Measurements from ENCODE around the gene EFCAB11.

Gene EFCAB11

DNA sequence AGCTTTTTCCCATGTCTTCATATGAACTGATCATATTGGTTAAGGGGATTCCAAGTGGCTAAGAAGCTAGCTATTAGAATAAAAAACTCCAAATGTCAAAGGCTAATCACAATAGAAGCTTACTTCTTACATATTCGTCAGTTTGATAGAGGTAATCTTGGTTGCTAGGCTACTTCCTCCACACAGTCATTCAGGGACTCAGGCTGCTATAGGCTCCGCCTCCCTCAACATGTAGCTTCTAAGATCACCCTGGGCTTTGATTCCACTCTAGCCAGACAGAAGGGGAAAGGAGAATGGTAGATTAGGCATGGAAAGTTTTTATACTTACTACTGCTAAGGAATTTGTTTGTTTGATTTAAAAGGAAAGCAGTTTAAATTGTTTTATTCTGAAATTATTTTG is 207.9 kb downstream of the EFCAB11 start:
- TF ChIP-seq ESRRG (CRISPR knock-in tag; IDR thresholded peaks at IDR 0.05): no peak
- TF ChIP-seq GLIS3 (CRISPR knock-in tag; IDR thresholded peaks at IDR 0.05): no peak
- TF ChIP-seq ZFP3 (CRISPR knock-in tag; IDR thresholded peaks at IDR 0.05): no peak
- TF ChIP-seq ZNF70 (CRISPR knock-in tag; IDR thresholded peaks at IDR 0.05): no peak
- TF ChIP-seq ZNF8 (CRISPR knock-in tag; IDR thresholded peaks at IDR 0.05): no peak
- no peak for TF ChIP-seq ISL1 (CRISPR knock-in tag; IDR thresholded peaks at IDR 0.05)
- TF ChIP-seq, protein P1, sequence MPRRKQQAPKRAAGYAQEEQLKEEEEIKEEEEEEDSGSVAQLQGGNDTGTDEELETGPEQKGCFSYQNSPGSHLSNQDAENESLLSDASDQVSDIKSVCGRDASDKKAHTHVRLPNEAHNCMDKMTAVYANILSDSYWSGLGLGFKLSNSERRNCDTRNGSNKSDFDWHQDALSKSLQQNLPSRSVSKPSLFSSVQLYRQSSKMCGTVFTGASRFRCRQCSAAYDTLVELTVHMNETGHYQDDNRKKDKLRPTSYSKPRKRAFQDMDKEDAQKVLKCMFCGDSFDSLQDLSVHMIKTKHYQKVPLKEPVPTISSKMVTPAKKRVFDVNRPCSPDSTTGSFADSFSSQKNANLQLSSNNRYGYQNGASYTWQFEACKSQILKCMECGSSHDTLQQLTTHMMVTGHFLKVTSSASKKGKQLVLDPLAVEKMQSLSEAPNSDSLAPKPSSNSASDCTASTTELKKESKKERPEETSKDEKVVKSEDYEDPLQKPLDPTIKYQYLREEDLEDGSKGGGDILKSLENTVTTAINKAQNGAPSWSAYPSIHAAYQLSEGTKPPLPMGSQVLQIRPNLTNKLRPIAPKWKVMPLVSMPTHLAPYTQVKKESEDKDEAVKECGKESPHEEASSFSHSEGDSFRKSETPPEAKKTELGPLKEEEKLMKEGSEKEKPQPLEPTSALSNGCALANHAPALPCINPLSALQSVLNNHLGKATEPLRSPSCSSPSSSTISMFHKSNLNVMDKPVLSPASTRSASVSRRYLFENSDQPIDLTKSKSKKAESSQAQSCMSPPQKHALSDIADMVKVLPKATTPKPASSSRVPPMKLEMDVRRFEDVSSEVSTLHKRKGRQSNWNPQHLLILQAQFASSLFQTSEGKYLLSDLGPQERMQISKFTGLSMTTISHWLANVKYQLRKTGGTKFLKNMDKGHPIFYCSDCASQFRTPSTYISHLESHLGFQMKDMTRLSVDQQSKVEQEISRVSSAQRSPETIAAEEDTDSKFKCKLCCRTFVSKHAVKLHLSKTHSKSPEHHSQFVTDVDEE (CRISPR knock-in tag; IDR thresholded peaks at IDR 0.05): no peak
- TF ChIP-seq, protein P2, sequence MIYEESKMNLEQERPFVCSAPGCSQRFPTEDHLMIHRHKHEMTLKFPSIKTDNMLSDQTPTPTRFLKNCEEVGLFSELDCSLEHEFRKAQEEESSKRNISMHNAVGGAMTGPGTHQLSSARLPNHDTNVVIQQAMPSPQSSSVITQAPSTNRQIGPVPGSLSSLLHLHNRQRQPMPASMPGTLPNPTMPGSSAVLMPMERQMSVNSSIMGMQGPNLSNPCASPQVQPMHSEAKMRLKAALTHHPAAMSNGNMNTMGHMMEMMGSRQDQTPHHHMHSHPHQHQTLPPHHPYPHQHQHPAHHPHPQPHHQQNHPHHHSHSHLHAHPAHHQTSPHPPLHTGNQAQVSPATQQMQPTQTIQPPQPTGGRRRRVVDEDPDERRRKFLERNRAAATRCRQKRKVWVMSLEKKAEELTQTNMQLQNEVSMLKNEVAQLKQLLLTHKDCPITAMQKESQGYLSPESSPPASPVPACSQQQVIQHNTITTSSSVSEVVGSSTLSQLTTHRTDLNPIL (CRISPR knock-in tag; IDR thresholded peaks at IDR 0.05; ENCODE audit: low read depth): no peak
- no peak for TF ChIP-seq ARNTL (CRISPR knock-in tag; IDR thresholded peaks at IDR 0.05; ENCODE audit: borderline replicate concordance, low read depth)
- TF ChIP-seq ZFP30 (CRISPR knock-in tag; IDR thresholded peaks at IDR 0.05): no peak
- TF ChIP-seq, protein P3, sequence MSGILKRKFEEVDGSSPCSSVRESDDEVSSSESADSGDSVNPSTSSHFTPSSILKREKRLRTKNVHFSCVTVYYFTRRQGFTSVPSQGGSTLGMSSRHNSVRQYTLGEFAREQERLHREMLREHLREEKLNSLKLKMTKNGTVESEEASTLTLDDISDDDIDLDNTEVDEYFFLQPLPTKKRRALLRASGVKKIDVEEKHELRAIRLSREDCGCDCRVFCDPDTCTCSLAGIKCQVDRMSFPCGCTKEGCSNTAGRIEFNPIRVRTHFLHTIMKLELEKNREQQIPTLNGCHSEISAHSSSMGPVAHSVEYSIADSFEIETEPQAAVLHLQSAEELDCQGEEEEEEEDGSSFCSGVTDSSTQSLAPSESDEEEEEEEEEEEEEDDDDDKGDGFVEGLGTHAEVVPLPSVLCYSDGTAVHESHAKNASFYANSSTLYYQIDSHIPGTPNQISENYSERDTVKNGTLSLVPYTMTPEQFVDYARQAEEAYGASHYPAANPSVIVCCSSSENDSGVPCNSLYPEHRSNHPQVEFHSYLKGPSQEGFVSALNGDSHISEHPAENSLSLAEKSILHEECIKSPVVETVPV (CRISPR knock-in tag; IDR thresholded peaks at IDR 0.05): no peak
- no peak for TF ChIP-seq ZNF565 (CRISPR knock-in tag; conservative IDR thresholded peaks at IDR 0.05; ENCODE audit: low read depth)
- no peak for TF ChIP-seq PPARA (CRISPR knock-in tag; IDR thresholded peaks at IDR 0.05; ENCODE audit: borderline replicate concordance)
- no peak for TF ChIP-seq TOX (CRISPR knock-in tag; IDR thresholded peaks at IDR 0.05; ENCODE audit: borderline replicate concordance)
- TF ChIP-seq, protein P4, sequence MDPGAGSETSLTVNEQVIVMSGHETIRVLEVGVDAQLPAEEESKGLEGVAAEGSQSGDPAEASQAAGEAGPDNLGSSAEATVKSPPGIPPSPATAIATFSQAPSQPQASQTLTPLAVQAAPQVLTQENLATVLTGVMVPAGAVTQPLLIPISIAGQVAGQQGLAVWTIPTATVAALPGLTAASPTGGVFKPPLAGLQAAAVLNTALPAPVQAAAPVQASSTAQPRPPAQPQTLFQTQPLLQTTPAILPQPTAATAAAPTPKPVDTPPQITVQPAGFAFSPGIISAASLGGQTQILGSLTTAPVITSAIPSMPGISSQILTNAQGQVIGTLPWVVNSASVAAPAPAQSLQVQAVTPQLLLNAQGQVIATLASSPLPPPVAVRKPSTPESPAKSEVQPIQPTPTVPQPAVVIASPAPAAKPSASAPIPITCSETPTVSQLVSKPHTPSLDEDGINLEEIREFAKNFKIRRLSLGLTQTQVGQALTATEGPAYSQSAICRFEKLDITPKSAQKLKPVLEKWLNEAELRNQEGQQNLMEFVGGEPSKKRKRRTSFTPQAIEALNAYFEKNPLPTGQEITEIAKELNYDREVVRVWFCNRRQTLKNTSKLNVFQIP (CRISPR knock-in tag; IDR thresholded peaks at IDR 0.05; ENCODE audit: borderline replicate concordance, low read depth): no peak
- no peak for TF ChIP-seq SNAI2 (CRISPR knock-in tag; IDR thresholded peaks at IDR 0.05)
- TF ChIP-seq, protein P5, sequence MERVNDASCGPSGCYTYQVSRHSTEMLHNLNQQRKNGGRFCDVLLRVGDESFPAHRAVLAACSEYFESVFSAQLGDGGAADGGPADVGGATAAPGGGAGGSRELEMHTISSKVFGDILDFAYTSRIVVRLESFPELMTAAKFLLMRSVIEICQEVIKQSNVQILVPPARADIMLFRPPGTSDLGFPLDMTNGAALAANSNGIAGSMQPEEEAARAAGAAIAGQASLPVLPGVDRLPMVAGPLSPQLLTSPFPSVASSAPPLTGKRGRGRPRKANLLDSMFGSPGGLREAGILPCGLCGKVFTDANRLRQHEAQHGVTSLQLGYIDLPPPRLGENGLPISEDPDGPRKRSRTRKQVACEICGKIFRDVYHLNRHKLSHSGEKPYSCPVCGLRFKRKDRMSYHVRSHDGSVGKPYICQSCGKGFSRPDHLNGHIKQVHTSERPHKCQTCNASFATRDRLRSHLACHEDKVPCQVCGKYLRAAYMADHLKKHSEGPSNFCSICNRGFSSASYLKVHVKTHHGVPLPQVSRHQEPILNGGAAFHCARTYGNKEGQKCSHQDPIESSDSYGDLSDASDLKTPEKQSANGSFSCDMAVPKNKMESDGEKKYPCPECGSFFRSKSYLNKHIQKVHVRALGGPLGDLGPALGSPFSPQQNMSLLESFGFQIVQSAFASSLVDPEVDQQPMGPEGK (CRISPR knock-in tag; IDR thresholded peaks at IDR 0.05; ENCODE audit: borderline replicate concordance): no peak
- TF ChIP-seq CSDC2 (CRISPR knock-in tag; IDR thresholded peaks at IDR 0.05): no peak
- ATAC-seq: no peak

DNA sequence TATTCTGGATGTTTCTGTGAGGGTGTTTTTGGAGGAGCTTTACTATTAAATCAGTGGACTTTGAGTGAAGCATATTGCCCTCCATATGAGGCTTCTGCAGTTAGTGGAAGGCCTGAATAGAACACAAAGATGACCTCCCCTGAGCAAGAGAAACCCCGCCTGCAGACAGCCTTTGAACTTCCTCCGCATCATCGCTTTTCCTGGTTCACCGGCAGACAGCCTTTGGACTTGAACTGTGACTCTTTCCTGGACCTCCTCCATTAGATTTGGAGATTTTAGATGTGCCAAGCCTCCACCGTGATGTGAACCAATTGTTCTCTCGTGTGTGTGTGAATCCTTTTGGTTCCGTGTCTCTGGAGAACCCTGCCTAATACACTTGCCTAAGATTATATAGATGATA is 208.4 kb downstream of the EFCAB11 start:
- TF ChIP-seq CSDC2 (CRISPR knock-in tag; IDR thresholded peaks at IDR 0.05) (no peak), ARNTL (CRISPR knock-in tag; IDR thresholded peaks at IDR 0.05; ENCODE audit: borderline replicate concordance, low read depth) (no peak), SNAI2 (CRISPR knock-in tag; IDR thresholded peaks at IDR 0.05) (no peak)
- TF ChIP-seq, protein P5 (CRISPR knock-in tag; IDR thresholded peaks at IDR 0.05; ENCODE audit: borderline replicate concordance): no peak
- no peak for ATAC-seq
